Kidney (tissue), 14 donors: ENCODE measurements around the gene RNF182. TPM values are rescaled to one million over a fixed set of nuclear protein-coding genes. Genes with fewer than 3 reads are reported as not detected.

Source experiments
- DNase-seq, 5 donors: peaks; one replicate each; pipeline ENCODE4 v3.0.0-alpha.2; 2013 to 2020
- FAIRE-seq: peaks from 2 replicates; lab custom pipeline; 2012; peaks lifted over from hg19 to GRCh38; lab: Jason Lieb, UNC
- H3K27ac ChIP-seq, 2 donors: one replicate each; pipeline ENCODE4 v1.7.0; 2013; ENCODE audit warnings: low read depth in 2 of 2, low read length in 2 of 2, inconsistent platforms in 1 of 2
- H3K27me3 ChIP-seq: one replicate; pipeline ENCODE4 v1.7.1; 2013; ENCODE audit warnings: low read length, inconsistent platforms; ENCODE audit not compliant: control insufficient read depth, insufficient read depth
- H3K36me3 ChIP-seq, 3 donors: one replicate each; pipeline versions ENCODE4 v1.7.0 to v1.7.1; 2013; ENCODE audit warnings: low read length in 3 of 3, control low read depth in 1 of 3, inconsistent platforms in 1 of 3; ENCODE audit not compliant: insufficient read depth in 3 of 3, control insufficient read depth in 2 of 3
- H3K4me1 ChIP-seq, 3 donors: one replicate each; pipeline versions ENCODE4 v1.7.0 to v1.7.1; 2013; ENCODE audit warnings: low read length in 3 of 3, inconsistent platforms in 1 of 3, low read depth in 1 of 3; ENCODE audit not compliant: control insufficient read depth in 2 of 3, insufficient read depth in 2 of 3
- H3K4me3 ChIP-seq, 3 donors: one replicate each; pipeline versions ENCODE4 v1.7.0 to v1.8.1; 2013; ENCODE audit warnings: low read length in 3 of 3, control low read depth in 1 of 3, inconsistent platforms in 1 of 3
- H3K9ac ChIP-seq, 3 donors: one replicate each; pipeline versions ENCODE4 v1.7.0 to v1.7.1; 2013; ENCODE audit warnings: low read length in 3 of 3, control low read depth in 1 of 3, inconsistent platforms in 1 of 3
- H3K9me3 ChIP-seq, 3 donors: one replicate each; pipeline versions ENCODE4 v1.7.0 to v1.7.1; 2013; ENCODE audit warnings: low read length in 3 of 3, control low read depth in 1 of 3, inconsistent platforms in 1 of 3; ENCODE audit not compliant: control insufficient read depth in 2 of 3, insufficient read depth in 1 of 3
- CTCF ChIP-seq: IDR thresholded peaks from 3 replicates; pipeline ENCODE4 v1.5.1; 2012; ENCODE audit warnings: mild to moderate bottlenecking, moderate library complexity, borderline replicate concordance; ENCODE audit not compliant: insufficient read depth; ENCODE audit errors: extremely low read depth
- intact Hi-C: fragments of 100-400 bp; cut with DNase I; formaldehyde crosslinking; loops from one replicate; pipeline ENCODE4 v1.11.1; 2022
- polyA plus RNA-seq: library from polyadenylated mRNA; stranded (reverse); fragments of 350-450 nt; fragmentation: Illumina TruSeq; extraction: RNeasy Lipid Tissue Mini Kit (QIAGEN cat#74804); gene quantifications from one replicate; pipeline ENCODE4 v1.2.3, GENCODE V29; 2014; ENCODE audit warnings: low read depth, low replicate concordance; ENCODE audit not compliant: insufficient read depth
- total RNA-seq: library from RNA; stranded (reverse); fragmentation: NEBNext Ultra II Directional; extraction: Animal tissue kit (Norgen Biotek cat#: 25700); gene quantifications from one replicate; pipeline ENCODE4 v1.2.1, GENCODE V29; 2021
- donor health status: control.
- donor health status: control.
- donor health status: control.
- donor health status: control.
- donor health status: control.
- donor health status: DM: yes; HTN: yes; CAD: no.
- donor health status: Normal renal cell carcinoma (clear cell type).

Gene RNF182
- total and polyA plus RNA-seq, 2 donors from 2014 or later, result 0.90 to 3.9 TPM

GRCh38 chr6:13920552-13920951 is 4.2 kb upstream of the RNF182 start:
- Histone ChIP-seq H3K9me3 (no peaks in the 10 kb centered on the region), H3K9ac (no peak overlapping the region), H3K27ac (no peak overlapping the region), H3K27me3 (peaks cover 2% of the 10 kb centered on the region), H3K4me1 (peaks cover 0 to 7% (median 0%) of the 10 kb centered on the region in 3 donors), H3K36me3 (no peaks in the 10 kb centered on the region), H3K4me3 (no peak overlapping the region)
- TF ChIP-seq CTCF, result no peak
- no peak for DNase-seq
- no peak for FAIRE-seq
- intact Hi-C loops, result no loop called here

- peaks cover 0 to 8% (median 0%) of the 10 kb centered on the region in 3 donors for H3K4me1 ChIP-seq
- DNase-seq (no peak), FAIRE-seq (no peak)
- no peak overlapping the region for H3K4me3 ChIP-seq
- H3K27ac ChIP-seq, result no peak overlapping the region
- no peak for TF ChIP-seq CTCF
- no peak overlapping the region for H3K9ac ChIP-seq
- H3K36me3 ChIP-seq, result no peaks in the 10 kb centered on the region
- intact Hi-C loops, result no loop called here
- peaks cover 22% of the 10 kb centered on the region for H3K27me3 ChIP-seq
- H3K9me3 ChIP-seq, result no peaks in the 10 kb centered on the region
Observed at GRCh38 chr6:13922750-13923149, 2.0 kb upstream of the RNF182 start.

- H3K9ac ChIP-seq, result no peak overlapping the region
- TF ChIP-seq CTCF, result no peak
- H3K27me3 ChIP-seq, result peaks cover 24% of the 10 kb centered on the region
- intact Hi-C loops, result no loop called here
- no peak for FAIRE-seq
- peaks cover 0 to 8% (median 0%) of the 10 kb centered on the region in 3 donors for H3K4me1 ChIP-seq
- H3K36me3 ChIP-seq, result no peaks in the 10 kb centered on the region
- peak overlapping the region in 2 of 3 donors; percentile 36 to 64 for H3K4me3 ChIP-seq
- no peak for DNase-seq
- no peak overlapping the region for H3K27ac ChIP-seq
- no peaks in the 10 kb centered on the region for H3K9me3 ChIP-seq
Observed at GRCh38 chr6:13923527-13924145, 1.1 kb upstream of the RNF182 start.
